Measurements from ENCODE around the gene OR10C1.
A peak's percentile ranks its signal among the peaks of the same experiment; 100 is the strongest.

The OR10C1 gene

GRCh38 chr6:29439006-29439405, at the start of gene OR10C1:
Gene OR10C1, plus strand, starts transcription at chr6:29439306. Its CDS starts 710 bp downstream, at chr6:29440016.
- no peak for TF ChIP-seq CTCF (IDR thresholded peaks at IDR 0.05)
- TF ChIP-seq ZFX (IDR thresholded peaks at IDR 0.05; ENCODE audit: borderline replicate concordance): no peak

GRCh38 chr6:29395331-29395730, 43.8 kb upstream of the OR10C1 start, which contains the start of gene OR12D2:
Gene OR12D2, plus strand, starts transcription at chr6:29395631. Its CDS starts 1,069 bp downstream, at chr6:29396700.
- TF ChIP-seq ZFX (IDR thresholded peaks at IDR 0.05; ENCODE audit: borderline replicate concordance) (no peak), CTCF (IDR thresholded peaks at IDR 0.05) (no peak)
- no peak within 1 kb of the TSS for H3K27ac ChIP-seq

More at GRCh38 chr6:29439006-29439405, at the start of gene OR10C1:
- no peak within 1 kb of the TSS for H3K27ac ChIP-seq

- no peak overlapping the region for H3K27ac ChIP-seq
- no peak for TF ChIP-seq CTCF (IDR thresholded peaks at IDR 0.05)
- TF ChIP-seq ZFX (IDR thresholded peaks at IDR 0.05; ENCODE audit: borderline replicate concordance): no peak
Measured at GRCh38 chr6:29399525-29399924, 39.6 kb upstream of the OR10C1 start.

- H3K27ac ChIP-seq: no peak overlapping the region
- TF ChIP-seq ZFX (IDR thresholded peaks at IDR 0.05; ENCODE audit: borderline replicate concordance) (no peak), CTCF (IDR thresholded peaks at IDR 0.05) (no peak)
Measured at GRCh38 chr6:29403801-29404200, 35.3 kb upstream of the OR10C1 start.

GRCh38 chr6:29414588-29414987, 24.5 kb upstream of the OR10C1 start, which contains the start of gene OR12D1:
Gene OR12D1, plus strand, starts transcription at chr6:29414928.
- TF ChIP-seq CTCF (IDR thresholded peaks at IDR 0.05) (peak; percentile 38), ZFX (IDR thresholded peaks at IDR 0.05; ENCODE audit: borderline replicate concordance) (no peak)
- no peak within 1 kb of the TSS for H3K27ac ChIP-seq

GRCh38 chr6:29419516-29419915, 19.6 kb upstream of the OR10C1 start:
- no peak for TF ChIP-seq CTCF (IDR thresholded peaks at IDR 0.05)
- no peak for TF ChIP-seq ZFX (IDR thresholded peaks at IDR 0.05; ENCODE audit: borderline replicate concordance)
- no peak overlapping the region for H3K27ac ChIP-seq

GRCh38 chr6:29424168-29424567, 14.9 kb upstream of the OR10C1 start:
- H3K27ac ChIP-seq: no peak overlapping the region
- no peak for TF ChIP-seq ZFX (IDR thresholded peaks at IDR 0.05; ENCODE audit: borderline replicate concordance)
- no peak for TF ChIP-seq CTCF (IDR thresholded peaks at IDR 0.05)
